Middle frontal gyrus (tissue), 1 donor: Measurements from ENCODE around the gene OTOGL.
"Not testable (repeated sequence)": the region's sequence is repeated elsewhere in the genome, so short reads cannot be mapped to it uniquely, and the experiment has no call there.

ENCODE experiments used
- DNase-seq: peaks from one replicate; pipeline ENCODE4 v3.0.0-alpha.2; 2015; ENCODE audit warnings: low spot score; ENCODE audit errors: extremely low spot score

The OTOGL gene, protein sequence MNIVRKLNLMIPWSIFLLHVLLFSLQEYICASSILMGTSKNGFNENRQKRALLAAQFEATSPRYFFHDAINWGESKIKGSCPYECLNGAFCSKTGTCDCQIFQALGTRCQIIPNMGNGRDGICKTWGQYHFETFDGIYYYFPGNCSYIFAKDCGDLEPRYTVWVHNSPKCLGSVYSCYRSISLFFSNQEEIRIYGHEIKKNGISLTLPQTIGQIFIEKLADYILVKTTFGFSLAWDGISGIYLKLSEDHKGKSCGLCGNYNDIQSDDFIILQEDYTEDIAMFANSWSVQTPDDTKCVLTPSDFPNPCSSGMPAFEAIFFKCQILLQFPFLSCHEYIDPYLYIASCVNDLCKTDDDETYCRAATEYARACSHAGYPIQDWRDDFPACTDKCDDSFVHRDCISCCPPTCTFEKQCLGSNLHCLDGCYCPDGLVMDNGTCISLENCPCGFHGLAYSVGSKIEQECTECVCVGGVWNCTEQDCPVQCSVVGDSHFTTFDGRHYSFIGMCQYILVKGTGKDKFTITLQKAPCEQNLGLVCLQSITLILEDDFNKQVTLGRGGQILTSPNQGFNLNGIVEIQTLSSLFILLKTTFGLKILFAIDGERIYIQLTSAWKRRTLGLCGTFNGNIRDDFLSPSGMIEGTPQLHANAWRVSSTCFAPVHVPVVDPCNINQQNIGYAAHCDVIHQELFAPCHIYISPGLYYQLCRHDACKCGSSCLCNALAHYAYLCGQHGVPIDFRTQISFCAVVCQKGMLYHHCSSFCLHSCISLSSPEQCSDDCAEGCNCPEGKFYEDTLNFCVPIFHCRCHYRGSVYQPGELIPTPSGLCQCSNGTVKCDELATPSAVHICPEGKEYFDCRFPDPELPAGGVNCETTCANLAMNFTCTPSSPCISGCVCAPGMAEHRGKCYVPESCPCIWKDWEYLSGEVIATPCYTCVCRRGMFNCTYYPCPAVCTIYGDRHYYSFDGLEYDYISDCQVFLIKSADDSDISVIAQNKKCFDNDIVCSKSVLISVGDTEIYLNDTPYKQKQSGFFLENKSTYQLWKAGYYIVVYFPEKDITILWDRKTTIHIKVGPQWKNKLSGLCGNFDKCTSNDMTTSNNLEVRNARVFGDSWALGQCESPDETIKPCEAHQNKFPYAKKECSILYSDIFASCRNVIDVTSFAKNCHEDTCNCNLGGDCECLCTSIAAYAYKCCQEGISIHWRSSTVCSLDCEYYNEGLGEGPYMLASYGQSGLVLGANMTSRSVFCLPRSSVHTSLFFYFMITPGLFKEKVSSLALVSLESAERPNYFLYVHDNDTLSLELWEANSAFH (N-terminal part only)

DNA sequence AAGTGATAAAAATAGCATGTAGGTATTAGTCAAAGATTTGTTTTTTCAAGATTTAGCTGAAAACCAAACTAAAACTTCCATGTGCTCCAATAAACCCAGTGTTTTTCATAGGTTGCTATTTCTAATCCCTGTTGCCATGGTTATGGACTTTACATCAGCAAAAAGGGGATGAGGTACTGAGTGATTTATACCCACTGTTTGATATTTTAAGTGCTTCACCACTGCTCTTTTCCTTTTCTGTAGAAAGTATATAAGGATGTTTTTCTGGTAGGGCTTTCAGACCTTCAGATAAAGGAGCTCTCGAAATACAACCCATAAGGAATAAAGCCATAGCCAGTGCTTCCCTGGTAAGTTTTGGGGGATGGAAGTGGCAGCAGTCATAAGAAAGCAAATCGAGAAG lies at the start of gene OTOGL:
OTOGL (plus strand) TSS at position 279 of the 400 bp plus-strand sequence. CDS start 109,895 bp downstream, outside the sequence.
- peak; percentile 42 for DNase-seq

- no peak for DNase-seq
Measured at GRCh38 chr12:80050236-80050635, 49.1 kb upstream of the OTOGL start.

DNA sequence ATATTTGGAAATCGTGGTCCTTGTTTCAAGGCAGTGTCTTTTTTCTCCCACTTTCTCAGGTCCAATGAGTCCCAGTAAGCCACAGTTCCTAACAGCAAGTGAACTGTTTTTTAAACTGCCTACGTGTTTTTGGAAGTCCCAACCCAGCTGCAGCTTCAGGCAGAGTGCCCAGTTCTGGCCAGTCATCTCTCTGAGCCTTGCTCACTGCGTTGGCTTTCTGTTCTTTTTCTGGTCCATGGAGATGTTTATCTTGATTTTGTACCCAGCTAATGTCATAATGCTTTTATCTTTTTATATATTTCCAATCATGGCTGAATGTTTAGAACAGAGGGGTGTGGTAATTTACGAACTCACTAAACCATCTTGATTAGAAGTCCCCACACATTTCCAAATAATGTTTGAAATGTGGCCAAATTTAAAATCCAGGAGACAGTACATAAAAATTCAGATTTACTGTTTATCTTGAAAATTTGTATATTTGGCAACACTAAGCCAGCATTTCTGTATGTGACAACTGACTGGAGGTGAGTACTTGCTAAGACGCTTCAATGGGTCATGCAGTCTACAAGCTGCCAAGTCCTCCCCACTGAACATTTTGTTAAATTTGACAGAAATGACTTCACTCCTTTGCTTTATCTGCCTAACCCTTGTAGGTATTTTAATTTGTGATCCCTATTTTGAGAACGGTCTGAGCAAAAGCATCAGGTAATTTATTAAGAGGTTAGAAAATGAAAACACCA lies 46.1 kb upstream of the OTOGL start:
- DNase-seq: peak; percentile 43

DNA sequence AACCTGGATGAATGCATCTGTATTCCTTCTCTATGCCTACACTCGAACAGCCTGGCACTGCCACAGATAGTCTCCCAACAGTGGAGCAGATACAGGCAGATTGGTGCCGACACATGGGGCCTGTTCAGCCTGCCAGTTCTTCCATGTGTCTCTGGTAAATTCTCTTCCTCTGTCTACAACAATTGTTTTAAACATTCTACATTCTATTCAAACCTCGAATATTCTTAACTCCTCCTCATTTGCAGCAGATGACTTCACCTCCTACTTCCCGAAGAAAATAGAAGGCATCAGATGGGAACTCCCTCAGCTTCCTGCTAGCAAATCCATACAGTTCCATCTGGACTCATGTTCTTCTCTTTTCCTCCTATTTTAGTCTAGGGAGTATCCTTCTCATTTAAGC lies 43.1 kb upstream of the OTOGL start:
- peak; percentile 54 for DNase-seq

DNA sequence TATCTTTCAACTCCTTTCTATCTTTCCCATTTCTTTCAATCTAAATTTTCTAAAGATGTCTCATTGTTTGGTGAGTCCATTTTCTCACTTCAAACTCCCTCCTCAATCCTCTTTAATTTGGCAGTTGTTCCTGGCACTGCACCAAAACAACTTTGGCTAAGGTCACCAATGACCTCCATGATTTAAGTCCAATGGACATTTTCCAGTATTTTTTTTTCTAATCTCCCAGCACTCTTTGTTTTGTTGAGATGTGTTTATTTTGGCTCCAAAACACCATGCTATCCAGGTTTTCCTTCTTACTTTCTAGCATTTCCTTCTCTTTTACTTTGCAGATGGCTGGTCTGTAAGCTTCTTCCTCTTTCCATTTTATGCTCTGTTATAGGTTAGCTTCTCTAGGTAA lies 42.5 kb upstream of the OTOGL start:
- no peak for DNase-seq

DNA sequence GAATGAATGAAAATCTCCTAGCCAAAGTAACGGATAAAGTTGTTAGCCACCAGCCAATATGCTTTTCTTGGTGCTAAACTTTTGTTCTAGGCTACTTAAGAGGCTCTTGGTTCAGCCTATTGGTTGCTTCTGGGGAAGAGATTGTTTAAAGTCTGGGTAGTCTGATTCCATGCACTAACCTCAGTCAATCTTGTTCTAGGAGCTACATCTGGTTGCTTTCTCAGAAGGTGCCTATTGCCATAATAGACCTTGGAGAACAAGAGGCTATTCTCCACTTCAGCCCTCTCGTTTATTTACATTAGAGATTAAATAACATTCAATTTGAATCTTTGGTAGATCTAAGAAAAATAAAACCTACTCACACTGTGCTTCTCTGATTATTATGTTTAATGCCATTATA lies 40.8 kb upstream of the OTOGL start:
- DNase-seq: no peak

- DNase-seq: no peak
Measured at GRCh38 chr12:80059102-80059501, 40.2 kb upstream of the OTOGL start.

- no peak for DNase-seq
Measured at GRCh38 chr12:80059875-80060274, 39.5 kb upstream of the OTOGL start.

DNA sequence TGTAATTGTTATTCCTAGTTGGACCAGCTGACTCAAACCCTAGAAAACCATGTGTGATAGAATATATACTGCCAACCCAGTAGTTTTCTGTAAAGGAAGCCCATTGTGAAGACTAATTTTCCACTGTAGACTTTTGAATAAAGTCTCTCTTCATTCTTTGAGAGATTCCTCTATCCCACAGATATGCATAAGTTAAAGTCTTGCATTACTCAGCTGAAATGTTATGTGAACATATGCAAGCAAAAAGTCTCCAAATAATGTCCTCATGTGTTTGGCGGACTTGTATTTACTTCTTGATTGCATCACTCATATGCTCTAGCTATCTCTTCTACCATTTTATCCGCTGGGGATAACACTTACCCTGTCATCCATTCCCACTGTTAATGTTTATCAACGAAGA lies 35.1 kb upstream of the OTOGL start:
- DNase-seq: no peak

DNA sequence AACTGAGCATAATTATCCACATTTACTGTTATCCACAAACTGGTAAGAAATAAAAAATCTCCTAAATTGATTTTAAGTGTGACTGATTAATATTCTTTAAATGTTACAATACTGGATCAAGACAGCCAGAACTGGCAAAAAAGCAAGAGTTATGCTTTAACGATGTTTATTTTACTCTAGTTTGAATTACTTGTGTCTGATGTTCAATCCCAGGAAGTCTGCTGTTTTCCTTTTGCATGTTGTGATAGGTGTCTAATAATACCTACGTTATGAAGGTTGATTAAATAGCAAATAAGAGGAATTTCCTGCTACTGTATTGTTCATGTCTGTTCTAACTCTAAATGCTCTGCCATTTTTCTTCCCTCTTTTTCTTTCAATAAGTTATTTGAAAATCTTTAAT lies 34.4 kb upstream of the OTOGL start:
- DNase-seq: no peak

GRCh38 chr12:80068173-80068572 lies 31.2 kb upstream of the OTOGL start:
- no peak for DNase-seq

- DNase-seq: not testable (repeated sequence)
Measured at GRCh38 chr12:80083892-80084614, 15.3 kb upstream of the OTOGL start.

- no peak for DNase-seq
Measured at GRCh38 chr12:80086025-80086424, 13.3 kb upstream of the OTOGL start.

GRCh38 chr12:80087486-80088213 lies 11.7 kb upstream of the OTOGL start:
- DNase-seq: no peak

- DNase-seq: no peak
Measured at GRCh38 chr12:80100591-80100990, 1.3 kb downstream of the OTOGL start.

GRCh38 chr12:80101126-80101525 lies 1.8 kb downstream of the OTOGL start:
- DNase-seq: no peak

- no peak for DNase-seq
Measured at GRCh38 chr12:80107221-80107620, 7.9 kb downstream of the OTOGL start.

- no peak for DNase-seq
Measured at GRCh38 chr12:80116735-80117134, 17.4 kb downstream of the OTOGL start.

DNA sequence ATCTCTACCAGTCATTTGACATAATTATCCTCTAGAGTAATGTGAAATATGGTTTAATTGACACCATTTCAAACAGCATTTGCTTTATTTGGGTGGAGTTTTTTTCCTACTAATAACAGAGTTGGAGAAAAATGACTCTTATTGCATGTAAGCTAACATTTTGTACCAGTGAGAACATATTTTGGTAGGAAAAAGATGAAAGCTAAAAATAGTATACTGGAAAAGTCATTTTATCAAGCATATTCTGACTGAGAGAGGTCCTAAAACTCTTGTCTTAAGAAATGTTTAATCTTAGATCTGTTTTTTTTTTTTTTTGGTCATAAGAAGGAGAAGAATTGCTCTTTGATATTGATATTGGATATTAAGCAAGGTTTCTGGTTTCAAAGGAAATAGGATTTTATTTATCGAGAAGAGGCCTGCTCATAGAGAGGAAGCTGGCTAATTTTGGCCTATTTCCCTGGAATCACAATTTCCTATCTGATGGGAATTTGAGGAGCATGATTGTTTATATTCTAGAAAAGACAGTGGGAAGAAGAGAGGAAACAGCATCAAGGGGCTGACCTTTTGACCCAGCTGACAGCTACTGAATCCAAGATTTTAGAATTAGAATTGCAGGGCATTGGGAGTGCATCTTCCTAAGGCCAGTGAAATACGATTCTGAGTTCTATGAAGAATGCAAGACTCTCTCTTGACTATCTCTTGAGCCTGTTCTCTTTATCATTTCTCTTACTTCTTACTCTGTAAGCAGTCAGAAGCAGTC lies 19.4 kb downstream of the OTOGL start:
- no peak for DNase-seq
